Smooth muscle cell (in vitro differentiated cells): Measurements from ENCODE around the gene TPSAB1. TPM values are rescaled to one million over a fixed set of nuclear protein-coding genes. Genes with fewer than 3 reads are reported as not detected.

Experiments
- DNase-seq: peaks from one replicate; lab custom pipeline; 2025; ENCODE audit not compliant: unreplicated experiment; lab: John Stamatoyannopoulos, UW
- H2AFZ ChIP-seq: fragments of 200-600 bp; sonication (generic); 2 replicates; pipeline ENCODE4 v1.6.0; 2016; ENCODE audit warnings: antibody characterized with exemption, low read depth, mild to moderate bottlenecking
- H3F3A ChIP-seq: fragments of 200-600 bp; sonication (generic); 2 replicates; pipeline ENCODE4 v1.6.0; 2017; ENCODE audit warnings: antibody characterized with exemption, low read depth
- H3K27ac ChIP-seq: fragments of 200-600 bp; sonication (generic); 2 replicates; pipeline ENCODE4 v1.5.1; 2016; ENCODE audit warnings: low read depth, mild to moderate bottlenecking
- H3K27me3 ChIP-seq: fragments of 200-600 bp; sonication (generic); 2 replicates; pipeline ENCODE4 v1.6.1; 2016; ENCODE audit warnings: low read depth, mild to moderate bottlenecking
- H3K36me3 ChIP-seq: fragments of 200-600 bp; sonication (generic); 2 replicates; pipeline ENCODE4 v1.5.1; 2016; ENCODE audit warnings: low read depth
- H3K4me1 ChIP-seq: fragments of 200-600 bp; sonication (generic); 2 replicates; pipeline ENCODE4 v1.5.1; 2016; ENCODE audit warnings: low read depth
- H3K4me2 ChIP-seq: fragments of 200-600 bp; sonication (generic); 2 replicates; pipeline ENCODE4 v1.6.0; 2016; ENCODE audit warnings: mild to moderate bottlenecking
- H3K4me3 ChIP-seq: fragments of 200-600 bp; sonication (generic); 2 replicates; pipeline ENCODE4 v1.5.1; 2016; ENCODE audit warnings: mild to moderate bottlenecking
- H3K79me2 ChIP-seq: fragments of 200-600 bp; sonication (generic); 2 replicates; pipeline ENCODE4 v1.6.0; 2016; ENCODE audit warnings: low read depth, mild to moderate bottlenecking
- H3K9ac ChIP-seq: fragments of 200-600 bp; sonication (generic); 2 replicates; pipeline ENCODE4 v1.6.0; 2016; ENCODE audit warnings: low read depth
- H3K9me3 ChIP-seq: fragments of 200-600 bp; sonication (generic); replicated peaks from 2 replicates; pipeline ENCODE4 v1.5.1; 2016; ENCODE audit warnings: low read depth
- H4K20me1 ChIP-seq: fragments of 200-600 bp; sonication (generic); 2 replicates; pipeline ENCODE4 v1.6.0; 2016; ENCODE audit warnings: low read depth
- CTCF ChIP-seq: fragments of 200-600 bp; sonication (generic); IDR thresholded peaks from 2 replicates; pipeline ENCODE4 v1.5.1; 2017; ENCODE audit warnings: borderline replicate concordance, mild to moderate bottlenecking, antibody characterized with exemption; ENCODE audit not compliant: insufficient read depth, poor library complexity, severe bottlenecking
- WGBS: methylation state at CpG from one replicate; pipeline ENCODE4 v1.1.7; 2016; ENCODE audit warnings: low lambda C conversion rate; 5-methylcytosine and 5-hydroxymethylcytosine counted together
- polyA plus RNA-seq: library from polyadenylated mRNA; unstranded; fragments of >200 nt; fragmentation: Nextera tagmentation; extraction: Ambion mirVana; gene quantifications from 2 replicates; pipeline ENCODE4 v1.2.1, GENCODE V29; 2016
- total RNA-seq: library from RNA; depleted of rRNA; stranded (reverse); fragments of >200 nt; gene quantifications from 2 replicates; pipeline ENCODE4 v1.2.3, GENCODE V29; 2014

The TPSAB1 gene
- total and polyA plus RNA-seq, 2 experiments from 2014 or later: not detected

DNA sequence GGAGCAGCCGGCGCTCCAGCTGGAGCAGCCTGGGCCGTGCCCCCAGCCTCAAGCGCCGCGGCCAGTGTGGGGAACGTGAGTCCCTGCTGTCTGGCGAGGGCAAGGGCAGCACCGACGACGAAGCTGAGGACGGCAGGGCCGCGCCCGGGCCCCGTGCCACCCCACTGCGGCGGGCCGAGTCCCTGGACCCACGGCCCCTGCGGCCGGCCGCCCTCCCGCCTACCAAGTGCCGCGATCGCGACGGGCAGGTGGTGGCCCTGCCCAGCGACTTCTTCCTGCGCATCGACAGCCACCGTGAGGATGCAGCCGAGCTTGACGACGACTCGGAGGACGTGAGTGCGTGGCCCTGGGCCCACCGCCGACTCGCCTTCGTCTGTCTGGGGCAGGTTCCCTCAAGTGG is 31.4 kb upstream of the TPSAB1 start:
- no peak for TF ChIP-seq CTCF
- H3K9me3 ChIP-seq: no peaks in the 10 kb centered on the region
- WGBS: 94% methylated on average over 29 of the region's 43 CpGs
- no peak overlapping the region for H3K4me2 ChIP-seq
- H4K20me1 ChIP-seq: no peaks in the 10 kb centered on the region
- no peak overlapping the region for H3K9ac ChIP-seq
- no peak for DNase-seq
- H3K27me3 ChIP-seq: no peaks in the 10 kb centered on the region
- no peak overlapping the region for H3K4me3 ChIP-seq
- no peaks in the 10 kb centered on the region for H3F3A ChIP-seq
- H2AFZ ChIP-seq: no peak overlapping the region
- H3K4me1 ChIP-seq: no peaks in the 10 kb centered on the region
- no peaks in the 10 kb centered on the region for H3K36me3 ChIP-seq
- no peaks in the 10 kb centered on the region for H3K79me2 ChIP-seq
- no peak overlapping the region for H3K27ac ChIP-seq

DNA sequence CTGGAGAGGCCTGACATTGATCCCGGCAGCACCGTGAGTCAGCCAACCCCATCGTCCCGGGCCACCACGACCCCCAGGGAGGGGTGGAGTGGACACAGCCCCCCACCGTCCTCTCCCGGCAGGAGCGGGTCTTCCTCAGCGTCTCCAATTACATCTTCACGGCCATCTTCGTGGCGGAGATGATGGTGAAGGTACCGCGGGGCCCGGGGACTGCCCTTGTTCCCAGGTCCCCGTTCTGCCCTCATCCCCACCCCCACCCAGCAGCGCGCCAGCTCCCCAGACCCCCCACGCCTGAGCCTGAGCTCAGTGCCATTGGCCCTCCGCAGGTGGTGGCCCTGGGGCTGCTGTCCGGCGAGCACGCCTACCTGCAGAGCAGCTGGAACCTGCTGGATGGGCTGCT is 30.0 kb upstream of the TPSAB1 start:
- no peak for TF ChIP-seq CTCF
- Histone ChIP-seq H3K4me3 (no peak overlapping the region), H3K79me2 (no peaks in the 10 kb centered on the region), H3K36me3 (no peaks in the 10 kb centered on the region), H3K27me3 (no peaks in the 10 kb centered on the region), H3K4me1 (no peaks in the 10 kb centered on the region), H2AFZ (no peak overlapping the region), H3K9ac (no peak overlapping the region), H3K9me3 (no peaks in the 10 kb centered on the region), H3K4me2 (no peak overlapping the region), H3F3A (no peaks in the 10 kb centered on the region), H3K27ac (no peak overlapping the region), H4K20me1 (no peaks in the 10 kb centered on the region)
- 97% methylated on average over 18 of the region's 23 CpGs for WGBS
- no peak for DNase-seq

DNA sequence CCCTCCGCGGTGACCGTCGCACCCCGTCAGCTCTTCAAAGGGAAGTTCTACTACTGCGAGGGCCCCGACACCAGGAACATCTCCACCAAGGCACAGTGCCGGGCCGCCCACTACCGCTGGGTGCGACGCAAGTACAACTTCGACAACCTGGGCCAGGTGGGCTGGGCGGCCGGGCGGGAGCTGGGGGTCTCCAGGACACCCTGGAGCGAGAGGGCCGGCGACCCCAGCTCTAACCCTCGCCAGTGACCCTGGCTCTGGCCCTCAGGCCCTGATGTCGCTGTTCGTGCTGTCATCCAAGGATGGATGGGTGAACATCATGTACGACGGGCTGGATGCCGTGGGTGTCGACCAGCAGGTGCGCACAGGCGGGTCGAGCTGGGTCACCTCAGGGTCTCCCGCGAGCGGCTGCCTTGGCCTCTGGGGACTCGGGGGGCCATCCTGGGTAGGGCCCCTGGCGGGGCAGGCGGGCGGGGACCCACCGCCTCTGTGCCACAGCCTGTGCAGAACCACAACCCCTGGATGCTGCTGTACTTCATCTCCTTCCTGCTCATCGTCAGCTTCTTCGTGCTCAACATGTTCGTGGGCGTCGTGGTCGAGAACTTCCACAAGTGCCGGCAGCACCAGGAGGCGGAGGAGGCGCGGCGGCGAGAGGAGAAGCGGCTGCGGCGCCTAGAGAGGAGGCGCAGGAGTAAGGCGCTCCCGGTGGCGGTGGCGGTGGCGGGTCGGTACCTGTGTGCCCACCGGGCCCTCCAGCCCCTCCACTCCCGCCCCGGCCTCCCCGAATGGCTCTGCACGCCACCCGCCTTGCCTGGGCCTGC is 28.8 kb upstream of the TPSAB1 start:
- Histone ChIP-seq H3K4me3 (no peak overlapping the region), H3K4me2 (no peak overlapping the region), H3K9ac (no peak overlapping the region), H2AFZ (no peak overlapping the region), H3K27ac (no peak overlapping the region), H3K27me3 (no peaks in the 10 kb centered on the region), H3F3A (no peaks in the 10 kb centered on the region), H4K20me1 (no peaks in the 10 kb centered on the region), H3K4me1 (no peaks in the 10 kb centered on the region), H3K79me2 (no peaks in the 10 kb centered on the region), H3K36me3 (no peaks in the 10 kb centered on the region), H3K9me3 (no peaks in the 10 kb centered on the region)
- no peak for TF ChIP-seq CTCF
- WGBS: 97% methylated on average over 44 of the region's 65 CpGs
- DNase-seq: no peak
